Coronary artery (tissue), 2 donors: ENCODE results near the gene PMEL.

ENCODE experiments used
- DNase-seq: peaks from one replicate; pipeline ENCODE4 v3.0.0-alpha.2; 2017; ENCODE audit warnings: low spot score
- H3K27ac ChIP-seq, 2 donors: fragments of 200-600 bp; sonication (generic); one replicate each; pipeline ENCODE4 v1.5.1; 2016 to 2019
- H3K4me3 ChIP-seq: fragments of 200-600 bp; sonication (generic); 2 replicates; pipeline ENCODE4 v1.5.1; 2016; ENCODE audit warnings: mild to moderate bottlenecking, moderate library complexity
- CTCF ChIP-seq: fragments of 200-600 bp; sonication (generic); IDR thresholded peaks from one replicate; pipeline ENCODE4 v1.5.1; 2019; ENCODE audit warnings: antibody characterized with exemption

The PMEL gene

GRCh38 chr12:55965941-55966407 is at the start of gene PMEL:
PMEL (minus strand) TSS chr12:55966042; CDS start chr12:55966011, 31 bp downstream.
- H3K4me3 ChIP-seq, result peak within 1 kb of the TSS; percentile 87
- peak within 1 kb of the TSS; percentile 75 to 86 for H3K27ac ChIP-seq
- no peak for DNase-seq
- no peak for TF ChIP-seq CTCF

- no peak overlapping the region for H3K4me3 ChIP-seq
- no peak for TF ChIP-seq CTCF
- DNase-seq, result no peak
- H3K27ac ChIP-seq, result no peak overlapping the region
Observed at GRCh38 chr12:56014205-56014604, 48.4 kb upstream of the PMEL start.

- H3K27ac ChIP-seq, result no peak overlapping the region
- no peak for TF ChIP-seq CTCF
- no peak for DNase-seq
- H3K4me3 ChIP-seq, result no peak overlapping the region
Observed at GRCh38 chr12:56013482-56013881, 47.6 kb upstream of the PMEL start.

GRCh38 chr12:56011509-56012090 is 45.8 kb upstream of the PMEL start:
- no peak for DNase-seq
- TF ChIP-seq CTCF, result no peak

GRCh38 chr12:56010111-56010570 is 44.3 kb upstream of the PMEL start:
- no peak overlapping the region for H3K27ac ChIP-seq
- no peak for DNase-seq
- H3K4me3 ChIP-seq, result no peak overlapping the region
- TF ChIP-seq CTCF, result no peak

More at GRCh38 chr12:56011509-56012090, 45.8 kb upstream of the PMEL start:
- no peak overlapping the region for H3K27ac ChIP-seq
- no peak overlapping the region for H3K4me3 ChIP-seq

- DNase-seq, result no peak
- no peak for TF ChIP-seq CTCF
- Histone ChIP-seq H3K27ac (peak overlapping the region; percentile 93 to 96), H3K4me3 (peak overlapping the region; percentile 83)
Observed at GRCh38 chr12:56007564-56008559, 42.0 kb upstream of the PMEL start.
